Measurements from ENCODE around the gene CCDC167. TPM values are rescaled to one million over a fixed set of nuclear protein-coding genes. Genes with fewer than 3 reads are reported as not detected.
A peak's percentile ranks its signal among the peaks of the same experiment; 100 is the strongest.

CCDC167 gene
- total RNA-seq, 6 experiments from 2014 or later, result 19.0 to 23.8 (median 22.4) TPM

GRCh38 chr6:37478827-37479226 is 20.9 kb downstream of the CCDC167 start:
- H3K27ac Mint-ChIP-seq, result no peak overlapping the region
- H3K4me3 Mint-ChIP-seq, result no peak overlapping the region
- no peak for DNase-seq
- H3K27me3 Mint-ChIP-seq (ENCODE audit: insufficient read depth), result peaks cover 5% of the 10 kb centered on the region
- TF ChIP-seq CTCF (IDR thresholded peaks at IDR 0.05), result no peak
- H3K36me3 Mint-ChIP-seq (ENCODE audit: low read depth), result peaks cover 19% of the 10 kb centered on the region
- H3K4me1 Mint-ChIP-seq (ENCODE audit: low read depth), result peaks cover 3% of the 10 kb centered on the region
- H3K9me3 Mint-ChIP-seq, result no peaks in the 10 kb centered on the region

- Mint-ChIP-seq H3K27me3 (ENCODE audit: insufficient read depth) (peaks cover 5% of the 10 kb centered on the region), H3K36me3 (ENCODE audit: low read depth) (peaks cover 25% of the 10 kb centered on the region), H3K9me3 (no peaks in the 10 kb centered on the region), H3K4me1 (ENCODE audit: low read depth) (peaks cover 13% of the 10 kb centered on the region), H3K4me3 (no peak overlapping the region), H3K27ac (no peak overlapping the region)
- no peak for DNase-seq
- TF ChIP-seq CTCF (IDR thresholded peaks at IDR 0.05), result no peak
These were observed 21.8 kb downstream of the CCDC167 start for GRCh38 chr6:37477656-37478435.

GRCh38 chr6:37477191-37477590 is 22.5 kb downstream of the CCDC167 start:
- H3K27ac Mint-ChIP-seq, result no peak overlapping the region
- no peak for DNase-seq
- H3K27me3 Mint-ChIP-seq (ENCODE audit: insufficient read depth), result peaks cover 2% of the 10 kb centered on the region
- H3K36me3 Mint-ChIP-seq (ENCODE audit: low read depth), result peaks cover 31% of the 10 kb centered on the region
- peaks cover 18% of the 10 kb centered on the region for H3K4me1 Mint-ChIP-seq (ENCODE audit: low read depth)
- H3K9me3 Mint-ChIP-seq, result no peaks in the 10 kb centered on the region
- no peak for TF ChIP-seq CTCF (IDR thresholded peaks at IDR 0.05)
- H3K4me3 Mint-ChIP-seq, result no peak overlapping the region

- Mint-ChIP-seq H3K27ac (no peak overlapping the region), H3K36me3 (ENCODE audit: low read depth) (peaks cover 44% of the 10 kb centered on the region), H3K27me3 (ENCODE audit: insufficient read depth) (no peaks in the 10 kb centered on the region; the same call in 1 of the 2 replicates), H3K4me3 (no peak overlapping the region), H3K9me3 (no peaks in the 10 kb centered on the region), H3K4me1 (ENCODE audit: low read depth) (peaks cover 18% of the 10 kb centered on the region)
- DNase-seq, result no peak
- no peak for TF ChIP-seq CTCF (IDR thresholded peaks at IDR 0.05)
These were observed 25.4 kb downstream of the CCDC167 start for GRCh38 chr6:37474316-37474715.

- Mint-ChIP-seq H3K36me3 (ENCODE audit: low read depth) (peaks cover 44% of the 10 kb centered on the region), H3K27ac (no peak overlapping the region; the same call in 1 of the 2 replicates), H3K27me3 (ENCODE audit: insufficient read depth) (no peaks in the 10 kb centered on the region; the same call in 1 of the 2 replicates), H3K4me3 (no peak overlapping the region), H3K9me3 (no peaks in the 10 kb centered on the region), H3K4me1 (ENCODE audit: low read depth) (peaks cover 18% of the 10 kb centered on the region)
- TF ChIP-seq CTCF (IDR thresholded peaks at IDR 0.05), result no peak
- peak; percentile 65 for DNase-seq
These were observed 26.2 kb downstream of the CCDC167 start for GRCh38 chr6:37473364-37474095.
